ENCODE results near the gene COL19A1.

DNA sequence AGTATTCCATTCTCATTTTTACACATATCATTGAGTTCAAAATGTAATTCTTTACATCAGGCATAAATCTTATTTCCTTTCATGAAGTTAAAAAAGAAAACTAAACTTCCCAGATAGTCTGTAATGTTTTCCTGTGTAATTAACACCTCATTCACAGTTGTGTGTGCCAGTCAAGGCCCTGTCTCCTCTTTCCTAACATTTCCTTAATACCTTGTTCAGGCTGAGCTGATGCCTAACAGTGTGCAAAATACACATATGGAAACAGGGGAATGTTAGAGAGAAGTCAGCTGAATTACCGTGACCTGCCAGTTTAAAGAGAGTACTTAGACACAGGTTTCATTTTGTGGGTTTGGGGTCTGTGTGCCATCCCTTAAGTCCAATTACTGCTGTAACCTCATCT, 227.8 kb downstream of the COL19A1 start:
- TF ChIP-seq, protein P1, sequence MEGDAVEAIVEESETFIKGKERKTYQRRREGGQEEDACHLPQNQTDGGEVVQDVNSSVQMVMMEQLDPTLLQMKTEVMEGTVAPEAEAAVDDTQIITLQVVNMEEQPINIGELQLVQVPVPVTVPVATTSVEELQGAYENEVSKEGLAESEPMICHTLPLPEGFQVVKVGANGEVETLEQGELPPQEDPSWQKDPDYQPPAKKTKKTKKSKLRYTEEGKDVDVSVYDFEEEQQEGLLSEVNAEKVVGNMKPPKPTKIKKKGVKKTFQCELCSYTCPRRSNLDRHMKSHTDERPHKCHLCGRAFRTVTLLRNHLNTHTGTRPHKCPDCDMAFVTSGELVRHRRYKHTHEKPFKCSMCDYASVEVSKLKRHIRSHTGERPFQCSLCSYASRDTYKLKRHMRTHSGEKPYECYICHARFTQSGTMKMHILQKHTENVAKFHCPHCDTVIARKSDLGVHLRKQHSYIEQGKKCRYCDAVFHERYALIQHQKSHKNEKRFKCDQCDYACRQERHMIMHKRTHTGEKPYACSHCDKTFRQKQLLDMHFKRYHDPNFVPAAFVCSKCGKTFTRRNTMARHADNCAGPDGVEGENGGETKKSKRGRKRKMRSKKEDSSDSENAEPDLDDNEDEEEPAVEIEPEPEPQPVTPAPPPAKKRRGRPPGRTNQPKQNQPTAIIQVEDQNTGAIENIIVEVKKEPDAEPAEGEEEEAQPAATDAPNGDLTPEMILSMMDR (conservative IDR thresholded peaks at IDR 0.05; ENCODE audit: low read length), result no peak
- TF ChIP-seq EZH2phosphoT487 (IDR thresholded peaks at IDR 0.05; ENCODE audit: borderline replicate concordance), result no peak

All from Loucy (cell line).